PC-3 (cell line): ENCODE results near the gene GPANK1.

Source experiments
- CTCF ChIP-seq: fragments of 300-600 bp; sonication (generic); conservative IDR thresholded peaks from 2 replicates; pipeline ENCODE4 v1.5.1; 2017; ENCODE audit warnings: antibody characterized with exemption, low read depth, mild to moderate bottlenecking, low read length
- EZH2 ChIP-seq: fragments of 300-600 bp; sonication (generic); IDR thresholded peaks from one replicate; pipeline ENCODE4 v1.6.1; 2017; ENCODE audit warnings: antibody characterized with exemption, mild to moderate bottlenecking, low read length; ENCODE audit not compliant: unreplicated experiment
- EZH2phosphoT487 ChIP-seq: fragments of 300-600 bp; sonication (generic); IDR thresholded peaks from 2 replicates; pipeline ENCODE4 v1.6.1; 2018; ENCODE audit warnings: mild to moderate bottlenecking, antibody characterized with exemption, low read length, borderline replicate concordance

- TF ChIP-seq CTCF (no peak), EZH2 (no peak), EZH2phosphoT487 (no peak)
Observed at GRCh38 chr6:31621320-31621939, 43.4 kb downstream of the GPANK1 start.
